Measurements from ENCODE around the gene LDLR. TPM values are rescaled to one million over a fixed set of nuclear protein-coding genes. Genes with fewer than 3 reads are reported as not detected.
"Not testable (repeated sequence)": the region's sequence is repeated elsewhere in the genome, so short reads cannot be mapped to it uniquely, and the experiment has no call there.

The LDLR gene
- total RNA-seq, 2 experiments from 2014 or later = 88.3 to 99.1 TPM

DNA sequence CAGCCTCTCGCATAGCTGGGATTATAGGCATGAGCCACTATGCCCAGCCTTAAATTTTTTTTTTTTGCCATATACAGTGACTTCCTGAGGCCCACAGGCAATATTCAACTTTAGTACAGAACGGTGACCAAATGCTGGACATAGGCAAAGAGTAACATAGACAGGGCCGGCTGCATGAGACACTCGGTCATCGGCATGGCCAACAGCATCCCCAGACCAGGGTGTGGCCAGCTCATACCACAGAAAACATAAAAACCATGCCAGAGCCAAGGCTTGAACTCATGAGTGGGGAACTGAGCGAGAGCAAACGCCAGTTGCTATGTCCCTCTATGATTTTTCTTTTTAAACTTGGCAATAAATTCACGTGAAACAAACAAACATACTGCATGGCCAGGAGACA, 91.1 kb downstream of the LDLR start:
- Histone ChIP-seq H3K4me3 (ENCODE audit: low read depth, low read length, poor library complexity, severe bottlenecking) (peak overlapping the region; percentile 46), H3K4me1 (ENCODE audit: insufficient read depth, low read length, poor library complexity, severe bottlenecking) (peaks cover 33% of the 10 kb centered on the region), H3K9me3 (ENCODE audit: low read length) (no peaks in the 10 kb centered on the region; the same call in 1 of the 2 replicates), H3K27ac (ENCODE audit: low read depth, low read length, poor library complexity, severe bottlenecking) (peak overlapping the region; percentile 50), H3K79me2 (ENCODE audit: insufficient read depth, low read depth, low read length) (peaks cover 25% of the 10 kb centered on the region; the same call in 1 of the 2 replicates), H3K36me3 (ENCODE audit: insufficient read depth, low read length) (peaks cover 74% of the 10 kb centered on the region), H2AFZ (ENCODE audit: low read length) (no peak overlapping the region), H4K20me1 (ENCODE audit: insufficient read depth, low read length) (no peaks in the 10 kb centered on the region), H3K9me2 (ENCODE audit: insufficient read depth, low read length) (no peaks in the 10 kb centered on the region), H3K4me2 (ENCODE audit: low read length) (peak overlapping the region; percentile 51)
- ChIA-PET CTCF (ENCODE audit: unreplicated experiment) (no interaction called here), POLR2A (interaction anchor here (1.5 kb wide), 1 partner anchor 10 kb away, joined by 5 read pairs; no protein-coding TSS in a partner anchor)
- TSS peak; percentile 34 for BruUV-seq (replicated peaks)
- no peak for DNase-seq (ENCODE audit: low spot score)
- TF ChIP-seq, protein P1, sequence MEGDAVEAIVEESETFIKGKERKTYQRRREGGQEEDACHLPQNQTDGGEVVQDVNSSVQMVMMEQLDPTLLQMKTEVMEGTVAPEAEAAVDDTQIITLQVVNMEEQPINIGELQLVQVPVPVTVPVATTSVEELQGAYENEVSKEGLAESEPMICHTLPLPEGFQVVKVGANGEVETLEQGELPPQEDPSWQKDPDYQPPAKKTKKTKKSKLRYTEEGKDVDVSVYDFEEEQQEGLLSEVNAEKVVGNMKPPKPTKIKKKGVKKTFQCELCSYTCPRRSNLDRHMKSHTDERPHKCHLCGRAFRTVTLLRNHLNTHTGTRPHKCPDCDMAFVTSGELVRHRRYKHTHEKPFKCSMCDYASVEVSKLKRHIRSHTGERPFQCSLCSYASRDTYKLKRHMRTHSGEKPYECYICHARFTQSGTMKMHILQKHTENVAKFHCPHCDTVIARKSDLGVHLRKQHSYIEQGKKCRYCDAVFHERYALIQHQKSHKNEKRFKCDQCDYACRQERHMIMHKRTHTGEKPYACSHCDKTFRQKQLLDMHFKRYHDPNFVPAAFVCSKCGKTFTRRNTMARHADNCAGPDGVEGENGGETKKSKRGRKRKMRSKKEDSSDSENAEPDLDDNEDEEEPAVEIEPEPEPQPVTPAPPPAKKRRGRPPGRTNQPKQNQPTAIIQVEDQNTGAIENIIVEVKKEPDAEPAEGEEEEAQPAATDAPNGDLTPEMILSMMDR (conservative IDR thresholded peaks at IDR 0.05; ENCODE audit: low read length) = no peak
- TF ChIP-seq EZH2phosphoT487 (IDR thresholded peaks at IDR 0.05; ENCODE audit: borderline replicate concordance, low read depth, low read length) = no peak
- intact Hi-C loops (cut with micrococcal nuclease; ENCODE audit: unreplicated experiment) = no loop called here

DNA sequence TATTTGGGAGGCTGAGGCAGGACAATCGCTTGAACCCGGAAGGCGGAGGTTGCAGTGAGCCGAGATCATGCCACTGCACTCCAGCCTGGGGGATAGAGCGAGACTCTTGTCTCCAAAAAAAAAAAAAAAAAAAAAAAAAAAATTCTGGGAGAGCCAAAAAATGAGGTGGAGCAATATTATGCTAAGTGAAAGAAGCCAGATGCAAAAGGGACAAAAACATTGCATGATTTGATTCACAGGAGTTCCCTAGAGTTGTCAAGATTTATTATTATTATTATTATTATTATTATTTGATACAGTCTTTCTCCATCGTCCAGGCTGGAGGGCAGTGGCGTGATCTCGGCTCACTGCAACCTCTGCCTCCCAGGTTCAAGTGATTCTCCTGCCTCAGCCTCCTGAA, 91.7 kb downstream of the LDLR start:
- H3K9me3 ChIP-seq (ENCODE audit: low read length); BruUV-seq (replicated peaks); H3K4me3 ChIP-seq (ENCODE audit: low read depth, low read length, poor library complexity, severe bottlenecking); H3K9me2 ChIP-seq (ENCODE audit: insufficient read depth, low read length); DNase-seq (ENCODE audit: low spot score); H2AFZ ChIP-seq (ENCODE audit: low read length); H3K27ac ChIP-seq (ENCODE audit: low read depth, low read length, poor library complexity, severe bottlenecking); H4K20me1 ChIP-seq (ENCODE audit: insufficient read depth, low read length); intact Hi-C loops (cut with micrococcal nuclease; ENCODE audit: unreplicated experiment); CTCF ChIA-PET (ENCODE audit: unreplicated experiment): not testable (repeated sequence)
- H3K4me2 ChIP-seq (ENCODE audit: low read length) = peak overlapping the region; percentile 51; the same call in 1 of the 2 replicates
- H3K4me1 ChIP-seq (ENCODE audit: insufficient read depth, low read length, poor library complexity, severe bottlenecking) = peaks cover 39% of the 10 kb centered on the region
- POLR2A ChIA-PET = interaction anchor here (1.5 kb wide), 1 partner anchor 9 kb away, joined by 5 read pairs; no protein-coding TSS in a partner anchor
- peaks cover 25% of the 10 kb centered on the region; the same call in 1 of the 2 replicates for H3K79me2 ChIP-seq (ENCODE audit: insufficient read depth, low read depth, low read length)
- H3K36me3 ChIP-seq (ENCODE audit: insufficient read depth, low read length) = peaks cover 73% of the 10 kb centered on the region

DNA sequence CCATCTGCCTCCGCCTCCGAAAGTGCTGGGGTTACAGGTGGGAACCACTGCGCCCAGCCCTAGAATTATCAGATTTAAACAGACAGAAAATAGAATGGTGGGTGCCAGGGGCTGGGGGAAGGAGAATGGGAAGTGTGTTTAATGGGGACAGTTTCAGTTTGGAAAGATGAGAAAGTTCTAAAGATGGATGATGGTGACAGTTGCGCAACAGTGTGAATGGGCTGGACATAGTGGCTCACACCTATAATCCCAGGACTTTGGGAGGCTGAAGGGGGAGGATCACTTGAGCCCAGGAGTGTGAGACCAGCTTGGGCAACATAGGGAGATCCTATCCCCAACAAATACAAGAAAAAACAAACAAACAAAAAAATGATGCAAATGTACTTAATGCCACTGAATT, 92.2 kb downstream of the LDLR start:
- H3K4me3 ChIP-seq (ENCODE audit: low read depth, low read length, poor library complexity, severe bottlenecking) = no peak overlapping the region
- peaks cover 44% of the 10 kb centered on the region for H3K4me1 ChIP-seq (ENCODE audit: insufficient read depth, low read length, poor library complexity, severe bottlenecking)
- intact Hi-C loops (cut with micrococcal nuclease; ENCODE audit: unreplicated experiment) = no loop called here
- H4K20me1 ChIP-seq (ENCODE audit: insufficient read depth, low read length) = no peaks in the 10 kb centered on the region
- ChIA-PET CTCF (ENCODE audit: unreplicated experiment) (no interaction called here), POLR2A (no interaction called here)
- H3K27ac ChIP-seq (ENCODE audit: low read depth, low read length, poor library complexity, severe bottlenecking) = no peak overlapping the region
- H3K36me3 ChIP-seq (ENCODE audit: insufficient read depth, low read length) = peaks cover 70% of the 10 kb centered on the region
- no peaks in the 10 kb centered on the region for H3K9me2 ChIP-seq (ENCODE audit: insufficient read depth, low read length)
- peaks cover 25% of the 10 kb centered on the region; the same call in 1 of the 2 replicates for H3K79me2 ChIP-seq (ENCODE audit: insufficient read depth, low read depth, low read length)
- no peak overlapping the region for H3K4me2 ChIP-seq (ENCODE audit: low read length)
- no peaks in the 10 kb centered on the region; the same call in 1 of the 2 replicates for H3K9me3 ChIP-seq (ENCODE audit: low read length)
- TF ChIP-seq, protein P1 (conservative IDR thresholded peaks at IDR 0.05; ENCODE audit: low read length) = no peak
- TF ChIP-seq EZH2phosphoT487 (IDR thresholded peaks at IDR 0.05; ENCODE audit: borderline replicate concordance, low read depth, low read length) = no peak
- DNase-seq (ENCODE audit: low spot score) = no peak
- BruUV-seq (replicated peaks) = no TSS peak
- H2AFZ ChIP-seq (ENCODE audit: low read length) = no peak overlapping the region

Small RNA genes lying within 50 kb of the gene (microRNA-seq; reads per million reads assigned to microRNA genes)
- not detected for gene MIR6886 (ENCODE audit: borderline replicate concordance)

Other genes starting within 250 kb of the LDLR start
- 4.2 and 5.2 TPM in 2 replicates for gene C19orf38, start 241.0 kb upstream of the LDLR start, total RNA-seq (2014; rRNA removed; shearing (Covaris generic))
- 4.9 and 7.5 TPM in 2 replicates for gene C19orf38, start 241.0 kb upstream of the LDLR start, total RNA-seq (2022)
- gene CARM1, start 217.9 kb upstream of the LDLR start, total RNA-seq (2014; rRNA removed; shearing (Covaris generic)) = 35.1 and 41.2 TPM in 2 replicates
- gene CARM1, start 217.9 kb upstream of the LDLR start, total RNA-seq (2022) = 107 and 108 TPM in 2 replicates
- 26.7 and 31.8 TPM in 2 replicates for gene YIPF2, start 160.8 kb upstream of the LDLR start, total RNA-seq (2014; rRNA removed; shearing (Covaris generic))
- gene YIPF2, start 160.8 kb upstream of the LDLR start, total RNA-seq (2022) = 27.5 and 31.5 TPM in 2 replicates
- gene TIMM29, start 160.7 kb upstream of the LDLR start, total RNA-seq (2014; rRNA removed; shearing (Covaris generic)) = 24.1 and 28.3 TPM in 2 replicates
- 26.2 and 27.3 TPM in 2 replicates for gene TIMM29, start 160.7 kb upstream of the LDLR start, total RNA-seq (2022)
- gene SMARCA4, start 128.4 kb upstream of the LDLR start, total RNA-seq (2014; rRNA removed; shearing (Covaris generic)) = 360 and 409 TPM in 2 replicates
- gene SMARCA4, start 128.4 kb upstream of the LDLR start, total RNA-seq (2022) = 554 and 581 TPM in 2 replicates
- 184 and 220 TPM in 2 replicates for gene SPC24, start 66.3 kb downstream of the LDLR start, total RNA-seq (2014; rRNA removed; shearing (Covaris generic))
- 132 and 133 TPM in 2 replicates for gene SPC24, start 66.3 kb downstream of the LDLR start, total RNA-seq (2022)
- gene KANK2, start 108.1 kb downstream of the LDLR start, total RNA-seq (2014; rRNA removed; shearing (Covaris generic)) = 135 and 186 TPM in 2 replicates
- 174 TPM in 2 replicates for gene KANK2, start 108.1 kb downstream of the LDLR start, total RNA-seq (2022)
- not detected in 2 replicates for gene ANGPTL8, start 150.2 kb downstream of the LDLR start, total RNA-seq (2014; rRNA removed; shearing (Covaris generic))
- 1.0 TPM in 1 of 2 replicates, not detected in the other for gene ANGPTL8, start 150.2 kb downstream of the LDLR start, total RNA-seq (2022)
- gene DOCK6, start 173.1 kb downstream of the LDLR start, total RNA-seq (2014; rRNA removed; shearing (Covaris generic)) = 16.6 and 24.1 TPM in 2 replicates
- gene DOCK6, start 173.1 kb downstream of the LDLR start, total RNA-seq (2022) = 74.6 and 78.2 TPM in 2 replicates
- not detected in 2 replicates for gene TSPAN16, start 206.7 kb downstream of the LDLR start, total RNA-seq (2014; rRNA removed; shearing (Covaris generic))
- gene TSPAN16, start 206.7 kb downstream of the LDLR start, total RNA-seq (2022) = not detected in 2 replicates

Measured in OCI-LY7 (cell line).